SK-N-DZ (cell line): ENCODE measurements around the gene S100P. TPM values are rescaled to one million over a fixed set of nuclear protein-coding genes. Genes with fewer than 3 reads are reported as not detected.
"Not testable (repeated sequence)": the region's sequence is repeated elsewhere in the genome, so short reads cannot be mapped to it uniquely, and the experiment has no call there.

Source experiments
- DNase-seq: peaks from one replicate; pipeline ENCODE4 v3.0.0-alpha.2; 2015; ENCODE audit warnings: low spot score
- polyA plus RNA-seq, 2 experiments: library from polyadenylated mRNA; depleted of rRNA; stranded (reverse); fragments of >200 nt; gene quantifications; 2 replicates each; pipeline ENCODE4 v1.2.3, GENCODE V29; 2014

S100P gene
- polyA plus RNA-seq (2014; cell fraction: cytosol; rRNA removed) = not detected in 2 replicates
- not detected in 2 replicates for polyA plus RNA-seq (2014; cell fraction: nucleus; rRNA removed)

- no peak for DNase-seq
Observed at GRCh38 chr4:6693231-6694176, at the start of gene S100P. Gene S100P, plus strand, starts transcription at chr4:6693878. Its CDS starts 55 bp downstream, at chr4:6693933.

- no peak for DNase-seq
Observed at GRCh38 chr4:6644792-6645530, 48.7 kb upstream of the S100P start.

DNA sequence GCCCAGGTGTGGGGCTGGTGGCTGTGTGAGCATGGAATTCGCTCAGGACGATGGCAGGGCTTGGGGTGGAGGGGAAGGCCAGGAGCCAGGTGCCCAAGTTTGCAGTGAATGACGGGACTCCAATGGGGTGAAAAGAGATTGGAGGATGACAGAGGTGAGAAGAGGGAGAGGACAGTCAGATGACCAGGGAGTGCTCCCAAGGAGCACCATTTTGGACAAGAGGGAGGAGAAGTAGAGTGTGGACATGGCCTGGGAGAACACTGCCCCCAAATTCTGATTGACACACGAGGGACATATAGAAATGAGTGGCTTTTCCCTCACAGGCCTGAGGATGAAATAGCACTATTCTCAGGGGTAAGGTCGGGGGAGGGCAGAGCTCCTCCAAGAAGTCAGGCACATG, 46.5 kb upstream of the S100P start:
- DNase-seq = no peak

DNA sequence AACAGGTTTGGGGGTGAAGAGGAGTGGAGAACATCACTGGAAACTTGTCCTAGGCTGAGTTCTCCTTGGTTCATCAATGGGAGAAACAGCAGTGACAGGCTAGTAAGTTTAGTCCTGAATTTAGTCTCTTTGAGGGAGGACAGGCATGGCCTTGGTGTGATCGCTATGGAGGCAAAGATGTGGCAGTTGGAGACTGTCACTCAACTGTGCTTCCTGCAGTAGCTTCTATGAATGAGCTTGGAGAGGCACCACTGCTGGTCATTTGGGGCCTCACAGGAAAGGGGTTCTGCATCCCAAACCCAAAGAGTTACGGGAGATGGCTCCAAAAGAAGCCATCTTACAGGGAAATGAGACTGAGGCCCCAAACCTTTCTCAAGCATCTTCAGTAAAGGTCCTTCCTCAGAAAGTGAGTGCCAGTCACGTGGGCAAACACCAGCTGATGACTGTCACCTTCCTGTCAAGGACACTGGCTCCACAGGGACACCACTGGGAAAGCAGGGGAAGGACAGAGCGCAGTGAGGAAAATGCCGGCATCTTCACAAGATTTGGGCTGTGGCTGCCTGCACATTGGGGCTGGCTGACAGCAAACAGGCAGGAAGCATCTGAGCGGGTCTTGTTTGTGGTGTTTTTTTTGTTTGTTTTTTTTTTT, 46.0 kb upstream of the S100P start:
- no peak for DNase-seq

DNA sequence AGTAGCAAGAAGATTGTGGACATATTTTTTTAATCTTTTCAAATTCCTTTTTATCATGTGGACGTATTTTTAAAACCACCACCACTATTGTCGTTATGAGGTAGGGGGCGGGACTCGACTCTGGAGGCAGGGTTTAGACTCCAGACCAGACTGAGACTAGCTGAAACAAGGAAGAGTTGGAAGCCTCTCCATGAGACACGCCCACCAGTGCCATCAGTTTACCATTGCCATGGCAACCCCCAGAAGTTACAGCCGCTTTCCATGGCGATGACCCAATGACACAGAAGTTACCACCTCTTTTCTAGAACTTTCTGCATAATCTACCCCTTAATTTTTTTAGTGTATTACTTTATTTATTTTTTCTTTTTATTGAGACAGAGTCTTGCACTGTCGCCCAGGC, 44.5 kb upstream of the S100P start:
- DNase-seq = no peak

GRCh38 chr4:6654211-6654610, 39.5 kb upstream of the S100P start:
- DNase-seq = not testable (repeated sequence)

DNA sequence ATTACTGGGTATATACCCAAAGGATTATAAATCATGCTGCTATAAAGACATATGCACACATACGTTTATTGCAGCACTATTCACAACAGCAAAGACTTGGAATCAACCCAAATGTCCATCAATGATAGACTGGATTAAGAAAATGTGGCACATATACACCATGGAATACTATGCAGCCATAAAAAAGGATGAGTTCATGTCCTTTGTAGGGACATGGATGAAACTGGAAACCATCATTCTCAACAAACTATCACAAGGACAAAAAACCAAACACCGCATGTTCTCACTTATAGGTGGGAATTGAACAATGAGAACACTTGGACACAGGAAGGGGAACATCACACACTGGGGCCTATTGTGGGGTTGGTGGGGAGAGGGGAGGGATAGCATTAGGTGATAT, 38.4 kb upstream of the S100P start:
- DNase-seq = not testable (repeated sequence)

GRCh38 chr4:6655924-6656323, 37.8 kb upstream of the S100P start:
- DNase-seq = no peak

DNA sequence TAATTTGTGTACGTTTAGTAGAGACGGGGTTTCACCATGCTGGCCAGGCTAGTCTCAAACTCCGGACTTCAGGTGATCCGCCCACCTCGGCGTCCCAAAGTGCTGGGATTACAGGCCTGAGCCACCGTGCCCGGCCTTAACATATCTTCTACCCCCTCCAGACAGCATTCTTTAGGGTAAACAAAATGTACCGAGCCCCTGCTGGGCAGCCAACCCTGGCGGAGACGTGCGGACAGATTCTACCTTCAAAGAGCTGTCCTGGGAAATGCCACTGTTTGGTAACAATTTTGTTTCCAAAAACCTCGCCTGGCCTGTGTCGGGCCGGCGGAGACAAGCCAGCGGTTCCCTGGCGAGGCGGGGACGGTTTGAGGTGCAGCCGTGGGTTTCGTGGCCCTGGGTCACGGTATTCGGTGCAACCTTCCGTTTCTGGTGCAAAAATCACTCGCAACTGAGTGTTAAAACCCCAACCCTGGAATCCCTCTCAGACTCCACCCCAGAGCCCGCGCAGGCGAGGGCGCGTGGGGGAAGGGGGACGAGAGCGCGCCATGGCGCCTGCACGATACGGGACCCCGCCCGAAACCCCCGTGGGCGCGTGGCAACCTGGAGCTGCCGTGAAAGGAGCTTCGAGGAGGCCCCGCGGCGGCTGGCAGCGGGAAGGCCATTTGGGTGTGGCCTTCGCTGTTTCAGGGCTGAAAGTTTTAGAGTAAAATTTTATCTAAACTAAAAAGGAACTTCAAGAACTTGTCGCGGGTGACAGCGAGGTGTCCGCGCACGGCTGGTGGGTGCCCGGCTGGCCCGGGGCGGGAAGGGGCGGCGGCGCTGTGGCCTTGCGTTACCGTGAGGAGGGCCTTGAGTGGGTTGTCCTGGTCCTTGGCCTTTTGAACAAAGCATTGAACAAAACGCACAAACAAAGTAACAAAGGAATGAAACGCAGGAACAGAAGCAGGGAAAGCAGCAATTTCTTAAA, 36.2 kb upstream of the S100P start:
- no peak for DNase-seq

GRCh38 chr4:6658209-6658595, 35.5 kb upstream of the S100P start:
- DNase-seq = no peak

- DNase-seq = no peak
Observed at GRCh38 chr4:6658597-6659075, 35.0 kb upstream of the S100P start.

DNA sequence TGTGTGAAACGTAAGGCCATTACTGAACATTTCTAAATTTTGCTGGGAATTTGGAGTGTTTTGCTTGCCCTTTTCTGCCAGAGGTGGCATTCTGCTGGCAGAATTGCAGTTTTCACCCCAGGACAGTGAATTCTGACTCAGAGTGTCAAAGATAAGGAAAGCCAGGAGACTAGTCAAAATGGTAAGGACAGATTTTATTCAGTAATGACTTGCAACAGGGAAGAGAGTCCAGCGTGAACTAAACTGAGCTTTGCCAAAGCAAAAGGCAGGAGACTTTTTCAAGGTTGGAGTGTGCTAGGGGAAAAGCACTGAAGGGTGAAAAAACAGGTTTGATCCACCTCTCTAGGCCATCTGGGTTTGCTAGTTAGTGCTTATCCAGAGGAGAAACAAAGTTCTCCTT, 33.8 kb upstream of the S100P start:
- no peak for DNase-seq

- DNase-seq = no peak
Observed at GRCh38 chr4:6660430-6660829, 33.2 kb upstream of the S100P start.

- DNase-seq = no peak
Observed at GRCh38 chr4:6662591-6662990, 31.1 kb upstream of the S100P start.

DNA sequence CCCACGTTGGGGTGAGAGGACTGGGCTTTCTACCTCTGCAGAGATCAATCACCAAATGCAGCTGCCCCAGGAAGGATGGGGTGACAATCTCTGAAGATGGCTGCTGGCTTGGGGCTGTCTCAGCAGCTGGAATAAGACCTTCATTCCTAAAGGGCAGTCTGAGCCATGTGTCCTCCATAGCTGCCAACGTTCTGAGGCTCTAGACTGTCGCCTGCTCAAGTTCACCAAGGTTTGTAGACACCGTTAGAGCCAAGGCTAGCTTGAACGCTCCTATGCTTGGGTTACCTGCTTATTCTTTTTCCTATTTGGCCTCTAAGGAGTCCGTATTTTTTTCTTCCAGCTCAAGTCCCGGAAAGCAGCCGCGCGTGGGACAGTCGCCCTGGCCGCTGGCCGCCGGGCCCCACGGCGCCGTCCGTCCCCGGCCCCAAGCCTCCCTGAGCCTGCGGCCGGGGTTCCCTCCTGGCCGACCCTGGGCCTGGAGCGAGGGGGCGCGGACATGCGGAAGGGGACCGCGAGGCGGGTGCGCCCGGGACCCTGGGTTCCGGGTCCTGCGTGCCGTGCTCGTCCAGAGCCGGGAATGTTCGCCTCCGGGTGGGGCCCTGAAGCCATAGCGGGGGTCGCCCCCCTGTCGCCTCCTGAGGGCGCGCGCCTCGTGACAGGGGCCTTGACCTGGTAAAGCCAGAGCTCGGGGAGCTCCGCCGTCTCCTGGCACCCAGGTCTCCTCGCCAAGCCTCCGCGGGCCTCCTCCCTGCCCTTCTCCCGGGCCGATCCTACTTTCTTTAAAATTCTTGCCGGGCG, 29.9 kb upstream of the S100P start:
- DNase-seq = no peak

- DNase-seq = no peak
Observed at GRCh38 chr4:6665320-6665654, 28.4 kb upstream of the S100P start.

- DNase-seq = no peak
Observed at GRCh38 chr4:6668391-6668790, 25.3 kb upstream of the S100P start.

- DNase-seq = no peak
Observed at GRCh38 chr4:6671648-6672047, 22.0 kb upstream of the S100P start.

- no peak for DNase-seq
Observed at GRCh38 chr4:6672131-6672530, 21.5 kb upstream of the S100P start.
